ENCODE measurements around the gene MAPK8IP3. TPM values are rescaled to one million over a fixed set of nuclear protein-coding genes. Genes with fewer than 3 reads are reported as not detected.

MAPK8IP3 gene
- total RNA-seq, 1 experiment from 2014 or later, result 13.4 TPM

DNA sequence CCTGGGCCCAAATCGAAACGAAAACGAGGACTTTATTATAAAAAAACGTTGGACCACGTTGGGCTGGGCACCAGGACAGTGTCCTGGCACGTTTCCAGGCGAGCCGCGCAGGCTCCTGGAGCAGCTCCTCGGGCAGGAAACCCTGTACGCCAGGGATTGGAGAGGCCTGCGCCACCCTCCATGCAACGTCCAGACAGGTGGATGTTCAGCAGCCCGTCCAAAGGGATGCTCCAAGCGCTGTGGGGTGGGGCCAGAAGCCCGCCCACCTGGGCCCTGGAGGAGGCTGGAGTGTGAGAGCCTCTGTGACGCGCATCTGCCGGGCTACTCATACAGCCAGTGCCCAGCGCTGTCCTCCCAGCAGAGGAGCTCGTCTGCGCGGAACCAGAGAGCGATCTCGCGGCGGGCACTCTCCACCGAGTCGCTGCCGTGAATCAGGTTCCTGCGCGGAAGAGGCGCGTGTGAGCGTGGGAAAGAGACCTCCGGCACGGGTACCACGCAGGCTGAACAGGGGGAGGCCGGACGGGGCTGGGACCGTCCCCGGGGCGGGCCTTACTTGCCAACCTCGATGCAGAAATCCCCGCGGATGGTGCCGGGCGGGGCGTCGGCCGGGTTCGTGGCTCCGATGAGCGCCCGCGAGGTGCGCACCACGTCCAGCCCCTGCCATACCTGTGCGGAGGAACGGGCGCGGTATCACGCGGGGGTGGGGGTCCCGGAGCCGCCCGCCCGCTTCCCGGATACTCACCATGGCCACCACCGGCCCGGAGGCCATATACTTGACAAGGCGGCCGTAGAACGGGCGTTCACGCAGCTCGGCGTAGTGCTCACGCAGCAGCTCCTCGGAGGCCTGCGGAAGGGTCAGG lies 64.6 kb downstream of the MAPK8IP3 start:
- Histone ChIP-seq H3K36me3 (peaks cover 60% of the 10 kb centered on the region), H3K27me3 (no peaks in the 10 kb centered on the region), H3K4me3 (no peak overlapping the region), H3K9me3 (no peaks in the 10 kb centered on the region)
- no peak for DNase-seq

DNA sequence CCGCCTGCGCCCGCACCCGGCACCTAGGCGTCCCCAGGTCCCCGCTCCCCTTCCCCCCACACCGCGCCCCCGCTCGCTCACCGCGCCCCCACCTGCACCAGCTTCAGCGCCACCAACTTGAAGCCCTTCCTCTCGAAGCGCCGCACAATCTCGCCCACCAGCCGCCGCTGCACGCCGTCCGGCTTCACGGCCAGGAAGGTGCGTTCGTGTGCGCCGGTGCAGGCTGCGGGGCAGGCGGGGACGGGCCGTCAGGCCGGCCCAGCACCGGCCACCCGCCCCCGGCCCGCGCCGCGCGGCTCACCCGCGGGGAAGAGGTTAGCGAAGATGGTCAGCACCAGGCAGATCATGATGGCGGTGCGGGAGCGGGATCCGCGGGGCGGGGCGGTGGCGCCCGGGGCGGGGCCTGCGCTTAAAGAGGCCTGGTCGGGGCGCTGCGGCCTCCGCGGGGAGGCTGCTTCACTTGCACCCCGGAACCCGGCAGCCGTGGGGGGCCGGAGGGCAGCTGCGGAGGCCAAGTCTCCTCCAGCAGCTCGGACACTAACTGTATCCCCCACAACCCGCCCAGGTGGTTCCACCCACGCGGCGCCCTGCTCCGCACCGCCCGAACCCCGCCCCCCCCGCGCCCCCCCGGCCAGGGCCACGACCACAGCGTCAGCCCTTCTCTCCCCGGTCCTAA lies 65.3 kb downstream of the MAPK8IP3 start, which contains the start of gene NME3:
TSS of gene NME3 (minus strand) at position 356 of the 676 bp plus-strand sequence. CDS start at position 347, 9 bp downstream.
- Histone ChIP-seq H3K36me3 (peaks cover 66% of the 10 kb centered on the region), H3K9me3 (no peaks in the 10 kb centered on the region), H3K4me3 (peak within 1 kb of the TSS; percentile 79), H3K27me3 (no peaks in the 10 kb centered on the region)
- no peak for DNase-seq

DNA sequence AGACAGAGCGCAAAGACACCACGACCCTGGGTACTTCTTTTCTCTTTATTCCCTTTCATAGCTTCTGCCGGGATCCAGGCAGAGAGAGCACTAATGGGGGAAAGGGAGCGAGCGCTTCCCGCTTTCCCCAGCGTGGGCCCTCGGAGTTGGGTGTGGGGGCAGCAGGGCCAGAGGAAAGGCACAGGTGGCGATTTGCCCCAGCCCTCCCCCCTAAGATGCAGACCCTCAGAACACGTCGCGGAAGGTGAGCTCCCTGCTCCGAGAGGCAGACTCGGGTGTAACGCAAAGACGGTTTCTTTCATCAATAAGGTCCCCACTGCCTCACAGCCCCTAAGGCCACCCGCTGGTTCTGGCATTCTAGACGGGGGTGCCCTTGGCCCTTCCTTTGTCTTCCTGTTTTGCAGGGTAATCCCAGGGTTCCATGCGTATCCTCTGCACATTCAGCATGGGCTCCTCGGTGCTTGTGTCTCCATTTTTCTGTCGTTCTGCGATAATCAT lies 65.9 kb downstream of the MAPK8IP3 start:
- Histone ChIP-seq H3K4me3 (peak overlapping the region; percentile 79), H3K9me3 (no peaks in the 10 kb centered on the region), H3K36me3 (peaks cover 71% of the 10 kb centered on the region), H3K27me3 (no peaks in the 10 kb centered on the region)
- no peak for DNase-seq

DNA sequence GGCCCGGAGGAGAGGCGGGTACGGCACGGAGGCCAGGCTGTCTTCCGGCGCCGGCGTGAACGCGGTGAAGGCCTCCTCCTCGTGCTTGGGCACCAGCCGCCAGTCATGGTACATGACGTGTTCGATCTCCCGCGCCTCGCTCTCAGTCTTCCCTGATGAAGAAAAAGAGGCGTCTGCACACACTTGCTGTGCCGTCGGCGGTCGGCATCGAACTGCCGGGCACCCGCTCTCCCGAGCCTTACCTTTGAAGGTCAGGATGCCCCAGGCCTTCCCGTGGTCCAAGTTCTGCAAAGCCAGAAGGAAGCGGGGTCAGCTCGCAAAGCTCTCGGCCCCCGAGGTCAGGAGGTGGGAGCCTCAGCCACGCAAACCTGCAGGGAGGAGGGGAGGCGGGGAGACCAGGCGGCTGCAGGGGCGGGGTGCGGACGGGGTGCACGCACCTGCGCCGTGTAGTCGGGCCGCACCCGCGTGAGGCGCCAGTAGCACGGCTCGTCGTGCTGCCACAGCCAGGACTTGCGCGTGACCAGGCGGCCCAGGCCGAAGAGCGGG lies 66.4 kb downstream of the MAPK8IP3 start, which contains the start of gene EME2:
TSS of gene EME2 (plus strand) at position 449 of the 546 bp plus-strand sequence. CDS start 418 bp downstream, outside the sequence.
- peaks cover 72% of the 10 kb centered on the region for H3K36me3 ChIP-seq
- H3K27me3 ChIP-seq, result no peaks in the 10 kb centered on the region
- no peaks in the 10 kb centered on the region for H3K9me3 ChIP-seq
- peak within 1 kb of the TSS; percentile 79 for H3K4me3 ChIP-seq
- DNase-seq, result peak; percentile 49

DNA sequence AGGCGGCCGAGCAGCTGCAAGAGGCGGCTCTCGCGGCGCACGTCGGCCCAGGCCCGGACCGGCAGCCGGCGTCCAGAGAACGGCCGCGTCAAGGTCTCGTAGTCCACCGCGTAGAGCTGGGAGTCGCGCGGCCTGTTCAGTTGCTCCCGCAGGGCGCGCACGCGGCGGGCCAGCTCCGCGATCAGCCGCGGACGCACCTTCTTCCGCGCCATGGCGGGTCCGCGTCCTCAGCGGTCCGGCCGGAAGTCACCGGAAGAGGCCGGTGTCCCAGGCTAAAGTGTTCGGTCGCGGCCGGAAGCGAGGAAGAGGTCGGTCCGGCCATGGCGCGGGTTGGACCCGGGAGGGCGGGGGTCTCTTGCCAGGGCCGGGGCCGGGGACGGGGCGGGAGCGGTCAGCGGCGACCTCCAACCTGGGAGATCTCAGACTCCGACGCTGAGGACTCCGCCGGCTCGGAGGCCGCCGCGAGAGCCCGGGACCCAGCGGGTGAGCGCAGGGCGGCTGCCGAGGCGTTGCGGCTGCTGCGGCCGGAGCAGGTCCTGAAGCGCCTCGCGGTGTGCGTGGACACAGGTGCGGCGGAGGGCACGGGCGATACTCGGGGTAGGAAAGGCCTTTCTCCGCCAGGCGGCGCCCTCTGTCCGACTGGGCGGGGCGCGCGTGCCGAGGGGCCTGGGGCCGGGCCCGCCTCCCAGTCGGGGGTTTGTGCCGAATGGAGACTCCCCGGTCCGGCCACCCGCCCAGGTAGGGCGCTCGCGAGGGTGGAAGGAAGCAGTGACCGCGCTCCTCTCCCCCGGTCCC lies 67.1 kb downstream of the MAPK8IP3 start, which contains the start of gene MRPS34:
TSS of gene MRPS34 (minus strand) at position 227 of the 795 bp plus-strand sequence. CDS start at position 212, 15 bp downstream.
- Histone ChIP-seq H3K4me3 (peak within 1 kb of the TSS; percentile 79), H3K9me3 (no peaks in the 10 kb centered on the region), H3K36me3 (peaks cover 68% of the 10 kb centered on the region), H3K27me3 (no peaks in the 10 kb centered on the region)
- DNase-seq, result peak; percentile 87

DNA sequence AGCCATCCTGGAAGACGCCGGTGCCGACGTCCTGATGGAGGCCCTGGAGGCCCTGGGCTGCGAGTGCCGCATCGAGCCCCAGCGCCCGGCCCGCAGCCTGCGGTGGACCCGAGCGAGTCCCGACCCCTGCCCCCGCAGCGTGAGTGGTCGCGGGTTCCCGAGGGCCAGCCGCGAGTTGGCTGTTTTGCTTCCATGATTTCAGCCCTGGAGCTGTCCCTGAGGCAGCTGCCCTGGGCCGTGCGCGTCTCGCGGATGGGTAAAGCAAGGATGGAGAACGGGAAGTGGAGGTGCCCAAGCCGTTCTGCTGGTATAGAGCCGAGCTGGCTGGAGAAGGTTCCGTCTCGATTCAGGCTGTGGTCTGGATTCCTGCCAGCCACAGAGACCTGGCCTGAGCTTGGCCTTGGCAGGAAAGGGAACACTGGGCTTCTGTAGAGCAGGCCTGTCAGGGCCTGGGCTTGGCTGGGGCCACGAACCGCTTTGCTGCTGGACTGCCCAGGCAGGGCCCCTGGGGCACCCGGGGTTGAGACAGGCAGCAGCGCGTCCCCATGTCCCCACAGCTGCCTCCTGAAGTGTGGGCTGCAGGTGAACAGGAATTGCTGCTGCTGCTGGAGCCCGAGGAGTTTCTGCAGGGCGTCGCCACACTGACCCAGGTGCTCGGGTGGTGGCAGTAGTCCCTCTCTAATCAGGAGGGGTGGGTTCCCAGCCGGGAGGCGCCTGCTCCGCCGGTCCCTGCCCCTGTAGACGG lies 67.9 kb downstream of the MAPK8IP3 start:
- Histone ChIP-seq H3K4me3 (peak overlapping the region; percentile 79), H3K36me3 (peaks cover 63% of the 10 kb centered on the region), H3K27me3 (no peaks in the 10 kb centered on the region), H3K9me3 (no peaks in the 10 kb centered on the region)
- DNase-seq, result peak; percentile 49

DNA sequence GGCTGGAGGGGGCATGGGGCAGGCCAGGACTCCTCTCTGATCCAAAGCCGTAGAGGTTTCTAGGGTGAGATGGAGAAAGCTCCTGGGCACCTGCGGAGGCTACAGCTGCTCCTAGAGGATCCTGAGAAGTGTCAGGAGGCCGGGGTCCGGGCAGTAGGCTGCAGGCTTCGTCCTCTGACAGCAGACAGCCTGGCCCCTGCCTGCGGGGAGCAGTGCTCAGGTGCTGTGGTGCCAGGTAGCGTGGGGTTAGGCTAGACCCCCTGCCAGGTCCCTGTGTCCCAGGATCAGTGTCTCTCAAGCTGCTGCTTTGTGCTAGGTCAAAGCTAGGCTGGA lies 68.4 kb downstream of the MAPK8IP3 start:
- Histone ChIP-seq H3K4me3 (peak overlapping the region; percentile 79), H3K36me3 (peaks cover 61% of the 10 kb centered on the region), H3K27me3 (no peaks in the 10 kb centered on the region), H3K9me3 (no peaks in the 10 kb centered on the region)
- no peak for DNase-seq

DNA sequence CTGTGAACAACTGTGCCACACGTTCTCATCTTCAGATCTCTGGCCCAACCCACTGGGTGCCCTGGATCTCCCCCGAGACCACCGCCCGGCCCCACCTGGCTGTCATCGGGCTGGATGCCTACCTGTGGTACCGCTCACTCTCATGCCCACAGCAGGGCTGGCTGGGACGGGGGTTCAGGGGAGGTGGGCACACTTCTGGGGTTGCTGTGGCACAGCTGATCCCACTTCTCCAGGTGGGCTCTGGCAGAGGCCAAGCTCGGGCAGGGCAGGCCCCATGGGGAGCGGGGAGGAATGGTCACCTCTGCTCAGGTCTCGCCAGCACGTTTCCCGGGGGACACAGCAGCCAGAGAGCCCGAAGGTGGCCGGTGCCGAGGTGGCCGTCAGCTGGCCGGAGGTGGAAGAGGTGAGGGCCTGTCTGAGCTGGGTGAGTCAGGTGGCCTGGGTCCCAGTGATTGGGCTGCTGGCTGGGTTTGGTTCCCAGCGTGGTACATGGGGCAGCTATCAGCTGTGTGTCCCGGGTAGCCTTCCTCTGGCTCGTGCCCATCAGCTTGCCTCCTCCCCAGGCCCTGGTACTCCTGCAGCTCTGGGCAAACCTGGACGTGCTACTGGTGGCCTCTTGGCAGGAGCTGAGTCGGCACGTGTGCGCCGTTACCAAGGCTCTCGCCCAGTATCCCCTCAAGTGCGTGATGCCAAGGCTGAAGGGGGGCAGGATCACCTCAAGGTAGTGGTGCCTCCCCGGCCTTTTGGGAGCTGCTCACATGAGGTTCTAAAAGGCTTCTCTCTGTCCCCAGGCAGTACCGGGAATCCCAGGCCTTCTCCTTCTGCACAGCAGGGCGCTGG lies 69.2 kb downstream of the MAPK8IP3 start:
- Histone ChIP-seq H3K36me3 (peaks cover 59% of the 10 kb centered on the region), H3K27me3 (no peaks in the 10 kb centered on the region), H3K4me3 (no peak overlapping the region), H3K9me3 (no peaks in the 10 kb centered on the region)
- DNase-seq, result no peak

DNA sequence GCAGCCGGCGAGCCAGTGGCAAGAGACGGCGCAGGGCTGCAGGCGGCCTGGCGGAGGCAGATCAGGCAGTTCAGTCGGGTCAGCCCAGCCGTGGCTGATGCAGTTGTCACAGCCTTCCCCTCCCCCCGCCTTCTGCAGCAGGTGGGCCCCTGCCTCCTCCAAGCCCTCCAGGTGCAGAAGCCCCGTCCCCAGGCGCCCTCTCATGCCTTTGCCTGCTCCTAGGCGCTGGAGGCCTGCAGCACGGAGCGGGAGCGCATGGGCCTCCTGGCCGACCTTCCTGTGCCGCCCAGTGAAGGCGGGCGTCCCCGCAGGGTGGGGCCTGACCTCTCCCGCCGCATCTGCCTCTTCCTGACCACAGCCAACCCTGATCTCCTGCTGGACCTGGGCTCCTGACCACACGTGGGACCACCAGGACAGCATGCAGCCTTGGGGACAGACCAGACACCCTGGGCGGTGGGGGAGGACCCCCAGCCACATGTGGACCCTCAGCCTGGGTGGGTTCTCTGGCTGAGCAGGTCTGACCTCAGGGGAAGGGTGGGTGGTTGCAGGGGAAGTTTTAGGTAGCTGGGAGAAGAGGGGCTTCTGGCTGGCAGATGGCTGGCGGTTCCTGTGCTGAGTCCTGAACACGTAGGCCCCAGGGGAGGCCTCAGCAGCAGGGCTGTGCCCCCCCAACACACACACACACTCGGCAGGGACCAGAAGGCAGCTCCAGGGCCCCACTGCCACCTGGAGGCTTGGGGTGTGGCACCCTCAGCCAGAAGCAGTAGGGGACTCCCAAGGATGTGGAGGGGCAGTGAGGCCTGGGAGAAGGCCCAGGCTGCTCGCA lies 70.1 kb downstream of the MAPK8IP3 start:
- H3K36me3 ChIP-seq, result peaks cover 58% of the 10 kb centered on the region
- DNase-seq, result no peak
- H3K4me3 ChIP-seq, result no peak overlapping the region
- no peaks in the 10 kb centered on the region for H3K9me3 ChIP-seq
- H3K27me3 ChIP-seq, result no peaks in the 10 kb centered on the region

DNA sequence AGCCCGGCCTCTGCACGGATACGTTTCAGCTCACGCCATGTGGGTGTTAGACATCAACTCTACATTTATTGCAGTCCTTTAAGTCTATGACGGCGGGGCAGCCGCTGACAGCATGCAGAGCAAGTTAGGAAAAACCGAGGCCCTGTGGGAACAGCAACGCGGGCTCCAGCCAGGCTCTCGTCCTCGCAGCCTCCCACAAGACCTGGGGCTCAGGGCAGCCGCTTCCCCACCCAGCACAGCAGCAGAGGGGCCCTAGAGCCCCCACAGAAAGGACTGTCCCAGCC lies 70.6 kb downstream of the MAPK8IP3 start:
- Histone ChIP-seq H3K27me3 (no peaks in the 10 kb centered on the region), H3K9me3 (no peaks in the 10 kb centered on the region), H3K4me3 (no peak overlapping the region), H3K36me3 (peaks cover 59% of the 10 kb centered on the region)
- DNase-seq, result no peak

DNA sequence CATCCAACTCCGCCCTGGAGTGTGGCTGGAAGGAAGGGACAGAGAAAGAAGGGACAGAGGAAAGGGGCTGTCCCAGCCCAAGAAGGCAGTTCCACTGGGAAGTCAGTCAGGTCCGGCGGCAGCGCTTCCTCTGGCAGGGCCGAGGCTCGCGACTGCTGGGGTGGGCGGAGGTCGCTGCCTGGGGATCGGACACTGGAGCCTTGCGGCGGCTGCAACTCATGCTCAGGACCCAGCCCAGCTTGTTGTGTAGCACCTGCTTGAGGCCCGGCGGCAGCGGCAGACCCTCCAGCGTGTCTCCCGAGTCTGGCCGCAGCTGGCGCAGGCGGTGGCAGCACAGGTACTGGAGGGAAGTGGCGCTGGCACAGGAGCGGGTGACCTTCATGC lies 71.0 kb downstream of the MAPK8IP3 start:
- no peak overlapping the region for H3K4me3 ChIP-seq
- no peak for DNase-seq
- H3K27me3 ChIP-seq, result no peaks in the 10 kb centered on the region
- H3K36me3 ChIP-seq, result peaks cover 56% of the 10 kb centered on the region
- H3K9me3 ChIP-seq, result no peaks in the 10 kb centered on the region

DNA sequence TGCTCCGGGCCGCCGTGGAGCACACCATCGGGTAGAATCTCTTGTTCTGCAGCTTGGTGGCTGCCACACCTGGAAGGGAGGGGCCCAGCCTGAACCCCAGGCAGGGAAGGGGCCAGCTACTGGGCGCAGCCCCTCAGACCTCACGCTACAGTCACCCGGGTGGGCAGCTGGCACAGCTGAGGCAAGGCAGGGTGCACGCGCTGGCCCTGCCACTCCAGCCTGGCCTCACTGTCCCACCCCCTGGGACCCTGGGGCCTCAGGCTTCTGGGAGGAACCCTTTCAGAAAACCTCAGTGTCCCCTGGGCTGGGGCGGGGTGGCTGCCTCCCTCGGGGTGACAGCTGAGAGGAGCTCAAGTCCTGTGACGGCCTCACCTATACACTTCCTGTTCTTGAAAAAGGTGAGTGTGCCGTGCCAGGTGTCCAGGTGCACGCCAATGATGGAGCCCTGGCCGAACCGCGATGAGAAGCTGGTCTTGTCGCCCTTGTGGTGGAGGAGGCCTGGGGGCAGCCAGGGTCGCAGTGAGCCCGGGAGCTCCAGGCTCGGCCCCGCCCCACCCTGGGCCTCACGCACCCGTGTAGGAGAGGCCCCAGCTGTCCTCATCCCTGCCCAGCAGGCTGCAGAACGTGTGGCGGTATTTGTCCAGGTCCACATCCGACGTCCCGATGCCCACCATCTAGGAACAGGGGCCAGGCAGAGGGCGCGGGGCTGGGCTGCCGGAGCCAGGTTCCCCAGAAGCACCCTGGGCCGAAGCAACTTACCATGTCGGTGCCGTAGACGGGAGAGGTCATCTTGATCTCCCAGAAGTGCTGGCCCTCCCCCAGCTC lies 71.6 kb downstream of the MAPK8IP3 start:
- no peak overlapping the region for H3K4me3 ChIP-seq
- no peaks in the 10 kb centered on the region for H3K27me3 ChIP-seq
- no peak for DNase-seq
- peaks cover 50% of the 10 kb centered on the region for H3K36me3 ChIP-seq
- H3K9me3 ChIP-seq, result no peaks in the 10 kb centered on the region

DNA sequence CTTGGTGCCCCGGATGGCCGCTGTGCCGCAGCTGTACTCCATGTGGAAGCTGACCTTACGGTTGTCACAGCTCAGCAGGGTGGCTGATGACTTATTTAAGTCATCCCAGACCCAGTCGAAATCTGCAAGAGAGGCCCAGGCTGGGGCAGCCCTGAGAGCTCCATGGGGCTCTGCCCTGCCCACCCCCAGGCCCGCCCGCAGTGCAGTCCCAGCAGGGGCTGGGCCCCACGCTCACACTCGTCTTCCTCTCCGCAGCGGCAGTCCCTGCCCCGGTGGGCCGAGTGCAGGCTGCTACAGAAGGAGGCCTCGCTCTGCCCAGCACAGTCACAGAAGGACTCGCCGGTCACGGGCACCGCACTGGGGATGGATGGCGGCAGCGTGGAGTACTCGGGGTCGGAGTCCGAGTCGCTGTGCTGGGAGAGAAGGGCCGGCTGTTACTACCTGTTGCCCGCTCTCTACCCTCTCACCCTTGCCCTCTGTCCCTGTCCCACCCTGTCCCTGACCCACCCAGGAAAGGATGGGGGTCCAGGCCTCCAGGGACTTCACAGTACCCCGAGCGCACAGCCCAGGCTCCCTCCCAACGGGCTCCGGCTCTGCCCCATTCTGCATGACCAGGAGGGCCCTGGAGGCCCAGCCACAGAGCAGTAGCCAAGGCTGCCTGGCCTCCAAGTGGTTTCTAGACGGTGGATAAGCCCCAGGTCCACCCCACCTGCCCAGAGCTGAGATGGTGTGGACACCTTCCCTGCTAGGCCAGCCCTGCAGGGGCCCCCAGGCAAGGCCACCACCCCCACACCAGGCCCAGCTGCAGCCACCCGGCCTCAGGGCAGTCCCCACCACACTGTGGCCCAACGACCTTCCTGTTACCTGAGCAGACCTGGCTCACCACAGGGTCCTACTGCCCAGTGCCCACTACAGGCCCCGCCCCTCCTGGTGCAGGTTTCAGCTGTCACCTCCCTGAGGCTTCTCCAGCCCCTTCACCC lies 72.5 kb downstream of the MAPK8IP3 start:
- peaks cover 54% of the 10 kb centered on the region for H3K36me3 ChIP-seq

More for the DNA sequence above, 72.5 kb downstream of the MAPK8IP3 start:
- no peaks in the 10 kb centered on the region for H3K9me3 ChIP-seq
- no peak overlapping the region for H3K4me3 ChIP-seq
- DNase-seq, result no peak
- H3K27me3 ChIP-seq, result no peaks in the 10 kb centered on the region
